Mucosa of descending colon (tissue), 3 donors: ENCODE measurements around the gene LRRC28. TPM values are rescaled to one million over a fixed set of nuclear protein-coding genes. Genes with fewer than 3 reads are reported as not detected.
A peak's percentile ranks its signal among the peaks of the same experiment; 100 is the strongest.

Experiments used
- ATAC-seq: fragments of 200-7000 bp; cut with Tn5 transposase; one replicate; pipeline ENCODE4 v1.9.1; 2020; ENCODE audit warnings: mild to moderate bottlenecking, moderate library complexity
- DNase-seq, 3 donors: peaks; one replicate each; pipeline ENCODE4 v3.0.0-alpha.2; 2020
- H3K36me3 ChIP-seq: fragments of 200-600 bp; one replicate; pipeline ENCODE4 v1.8.0; 2021; ENCODE audit warnings: low read depth, mild to moderate bottlenecking
- H3K4me1 ChIP-seq: fragments of 200-600 bp; one replicate; pipeline ENCODE4 v1.8.0; 2021; ENCODE audit warnings: low read depth, mild to moderate bottlenecking
- H3K4me3 ChIP-seq: fragments of 200-600 bp; one replicate; pipeline ENCODE4 v1.8.0; 2021; ENCODE audit warnings: mild to moderate bottlenecking
- H3K9me3 ChIP-seq: fragments of 200-600 bp; one replicate; pipeline ENCODE4 v1.8.0; 2021; ENCODE audit warnings: mild to moderate bottlenecking
- intact Hi-C, 2 donors: fragments of 100-400 bp; cut with DNase I in 1 of 2; cut with micrococcal nuclease in 1 of 2; formaldehyde crosslinking; loops; one replicate each; pipeline versions ENCODE4 v1.11.0 to v1.11.1; 2022; cut with DNase I, micrococcal nuclease
- total RNA-seq, 3 donors: library from RNA; stranded (reverse); fragmentation: NEBNext Ultra II Directional in 2 of 3; extraction: Animal tissue kit (Norgen Biotek cat#: 25700) in 2 of 3; gene quantifications; one replicate each; pipeline versions ENCODE4 v1.2.1 to v1.2.4, GENCODE V29; 2021 to 2023
- TF ChIP-seq, protein P1 (sequence below): fragments of 200-600 bp; IDR thresholded peaks from one replicate; pipeline ENCODE4 v1.8.0; 2022; ENCODE audit warnings: antibody characterized with exemption, mild to moderate bottlenecking
- donor health status: DM: no; HTN: no; CAD: no; lungs with moderate emphysema.
- donor health status: DM: no; HTN: no; CAD: no.
- donor health status: DM: no; HTN: yes; CAD: no.

Gene LRRC28
- total RNA-seq, 3 donors from 2014 or later = 26.0 to 41.6 (median 27.7) TPM

DNA sequence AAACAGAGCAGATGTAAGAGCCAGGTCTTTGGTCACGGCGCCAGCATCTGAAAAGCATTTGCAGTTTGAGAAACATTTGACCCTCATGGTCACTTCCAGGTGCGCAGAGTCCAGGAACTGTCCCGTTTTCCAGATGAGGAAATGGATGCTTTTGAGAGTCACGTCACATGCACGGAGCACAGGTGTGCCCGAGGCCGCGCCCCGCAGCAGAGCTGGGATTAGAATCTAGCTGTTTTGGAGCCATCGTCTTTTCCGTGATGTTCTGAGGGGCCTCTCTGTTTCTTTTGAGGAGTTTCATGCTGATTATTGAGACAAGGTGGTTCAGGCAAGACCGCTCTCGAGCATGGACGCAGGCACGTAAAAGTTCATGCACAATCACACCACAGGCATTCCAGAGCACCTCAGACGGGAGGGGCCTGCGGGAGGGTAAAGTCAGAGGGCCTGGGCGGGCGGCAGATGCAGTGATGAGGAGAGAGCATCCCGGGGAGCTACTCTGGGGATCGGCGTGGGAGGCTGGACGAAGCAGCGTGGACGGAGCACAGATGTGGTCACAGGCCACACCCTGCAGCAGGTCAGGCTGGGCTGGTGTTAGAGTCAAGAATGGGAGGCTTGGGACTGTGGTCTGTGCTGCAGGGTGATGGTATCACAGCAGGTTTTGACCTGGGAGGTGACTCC, 175.3 kb downstream of the LRRC28 start:
- Histone ChIP-seq H3K4me3 (no peak overlapping the region), H3K9me3 (no peaks in the 10 kb centered on the region), H3K36me3 (no peaks in the 10 kb centered on the region), H3K4me1 (no peaks in the 10 kb centered on the region)
- peak; percentile 52 to 65 (median 64) for DNase-seq
- TF ChIP-seq, protein P1, sequence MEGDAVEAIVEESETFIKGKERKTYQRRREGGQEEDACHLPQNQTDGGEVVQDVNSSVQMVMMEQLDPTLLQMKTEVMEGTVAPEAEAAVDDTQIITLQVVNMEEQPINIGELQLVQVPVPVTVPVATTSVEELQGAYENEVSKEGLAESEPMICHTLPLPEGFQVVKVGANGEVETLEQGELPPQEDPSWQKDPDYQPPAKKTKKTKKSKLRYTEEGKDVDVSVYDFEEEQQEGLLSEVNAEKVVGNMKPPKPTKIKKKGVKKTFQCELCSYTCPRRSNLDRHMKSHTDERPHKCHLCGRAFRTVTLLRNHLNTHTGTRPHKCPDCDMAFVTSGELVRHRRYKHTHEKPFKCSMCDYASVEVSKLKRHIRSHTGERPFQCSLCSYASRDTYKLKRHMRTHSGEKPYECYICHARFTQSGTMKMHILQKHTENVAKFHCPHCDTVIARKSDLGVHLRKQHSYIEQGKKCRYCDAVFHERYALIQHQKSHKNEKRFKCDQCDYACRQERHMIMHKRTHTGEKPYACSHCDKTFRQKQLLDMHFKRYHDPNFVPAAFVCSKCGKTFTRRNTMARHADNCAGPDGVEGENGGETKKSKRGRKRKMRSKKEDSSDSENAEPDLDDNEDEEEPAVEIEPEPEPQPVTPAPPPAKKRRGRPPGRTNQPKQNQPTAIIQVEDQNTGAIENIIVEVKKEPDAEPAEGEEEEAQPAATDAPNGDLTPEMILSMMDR = no peak
- ATAC-seq = peak; percentile 85
- intact Hi-C loops = loop anchor here in 1 of 2 donors (10.0 kb wide), 1 partner anchor 62 kb away; no protein-coding TSS in a partner anchor

DNA sequence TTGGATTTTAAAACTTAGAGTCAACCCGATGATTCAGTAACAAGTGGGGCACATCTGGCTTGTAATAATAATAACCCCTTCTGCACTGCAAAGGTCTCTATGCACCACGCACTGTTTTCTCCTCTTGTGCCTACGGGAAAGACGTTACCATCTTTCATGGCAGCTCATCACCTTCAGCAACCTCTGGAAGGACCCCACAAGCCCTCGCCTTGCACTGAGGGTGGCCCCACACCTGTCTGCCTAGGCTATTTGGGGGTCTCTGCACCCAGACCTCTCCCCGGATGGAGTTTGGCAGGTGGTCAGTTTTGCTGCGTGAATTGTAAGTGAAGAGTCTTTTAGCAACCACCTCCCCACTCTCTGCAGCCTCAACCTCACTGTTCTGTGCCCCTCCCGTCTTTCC, 175.9 kb downstream of the LRRC28 start:
- no peaks in the 10 kb centered on the region for H3K9me3 ChIP-seq
- H3K36me3 ChIP-seq = no peaks in the 10 kb centered on the region
- intact Hi-C loops = loop anchor here in 1 of 2 donors (10.0 kb wide), 1 partner anchor 62 kb away; no protein-coding TSS in a partner anchor
- no peaks in the 10 kb centered on the region for H3K4me1 ChIP-seq
- ATAC-seq (no peak), DNase-seq (peak in 1 of 3 donors; percentile 26)
- TF ChIP-seq, protein P1 = no peak
- no peak overlapping the region for H3K4me3 ChIP-seq

DNA sequence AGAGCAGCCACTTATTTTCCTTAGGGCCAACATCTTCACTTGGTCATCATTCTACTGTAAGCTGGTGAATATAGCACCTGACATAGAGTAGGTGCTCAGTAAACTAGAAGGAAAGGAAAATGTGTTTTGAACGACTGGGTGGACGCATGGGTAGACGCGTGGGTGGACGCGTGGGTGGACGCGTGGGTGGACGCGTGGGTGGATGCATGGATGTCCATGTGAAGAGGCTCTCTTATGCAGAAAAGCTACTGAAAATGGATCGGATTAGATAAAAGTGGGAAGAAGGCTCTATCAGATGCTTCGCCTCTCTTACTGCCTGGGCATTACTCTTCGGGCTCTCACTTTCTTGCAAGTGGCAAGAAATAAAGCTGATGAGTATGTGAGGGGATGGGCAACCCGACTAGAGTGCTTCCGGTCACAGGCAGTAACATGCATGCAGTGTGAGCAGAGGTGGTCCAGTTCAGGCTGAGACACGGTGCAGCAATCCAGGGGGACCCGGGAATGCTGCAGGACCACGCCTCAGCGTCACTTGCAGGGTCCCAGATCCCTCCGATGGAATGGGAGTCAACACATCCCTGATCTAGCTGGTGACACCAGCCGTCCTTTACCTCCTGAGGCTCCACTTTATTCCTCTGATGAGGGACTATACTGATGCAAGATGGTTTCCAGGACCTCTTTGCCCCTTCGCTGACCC, 176.5 kb downstream of the LRRC28 start:
- peaks cover 1% of the 10 kb centered on the region for H3K4me1 ChIP-seq
- no peak overlapping the region for H3K4me3 ChIP-seq
- no peaks in the 10 kb centered on the region for H3K36me3 ChIP-seq
- H3K9me3 ChIP-seq = no peaks in the 10 kb centered on the region
- DNase-seq (peak in 1 of 3 donors; percentile 31), ATAC-seq (no peak)
- TF ChIP-seq, protein P1 = no peak
- intact Hi-C loops = loop anchor here in 1 of 2 donors (10.0 kb wide), 1 partner anchor 63 kb away; no protein-coding TSS in a partner anchor

DNA sequence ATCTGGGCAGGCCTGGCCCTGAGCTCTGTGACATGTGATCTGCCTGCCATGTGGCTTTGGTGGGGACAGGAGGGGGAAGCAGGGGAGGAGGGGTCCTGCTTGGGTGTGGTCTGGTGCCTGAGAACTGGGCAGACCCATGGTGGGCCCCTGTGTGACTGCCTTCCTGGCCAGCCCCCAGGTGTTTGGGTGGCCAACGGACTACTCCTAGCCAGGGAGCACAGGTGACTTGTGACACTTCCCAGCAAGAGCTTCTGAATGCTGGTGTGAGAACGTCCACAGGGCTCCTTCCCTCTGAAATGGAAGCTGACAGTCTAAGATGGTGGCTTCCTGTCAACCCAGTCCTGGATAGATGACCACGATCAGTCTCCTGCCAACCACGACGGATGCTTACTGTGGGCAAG, 178.4 kb downstream of the LRRC28 start:
- intact Hi-C loops = loop anchor here in 1 of 2 donors (10.0 kb wide), 1 partner anchor 65 kb away; no protein-coding TSS in a partner anchor
- TF ChIP-seq, protein P1 = no peak
- DNase-seq (peak in 2 of 3 donors; percentile 19 to 30), ATAC-seq (no peak)
- Histone ChIP-seq H3K4me3 (no peak overlapping the region), H3K4me1 (peaks cover 19% of the 10 kb centered on the region), H3K36me3 (no peaks in the 10 kb centered on the region), H3K9me3 (no peaks in the 10 kb centered on the region)

DNA sequence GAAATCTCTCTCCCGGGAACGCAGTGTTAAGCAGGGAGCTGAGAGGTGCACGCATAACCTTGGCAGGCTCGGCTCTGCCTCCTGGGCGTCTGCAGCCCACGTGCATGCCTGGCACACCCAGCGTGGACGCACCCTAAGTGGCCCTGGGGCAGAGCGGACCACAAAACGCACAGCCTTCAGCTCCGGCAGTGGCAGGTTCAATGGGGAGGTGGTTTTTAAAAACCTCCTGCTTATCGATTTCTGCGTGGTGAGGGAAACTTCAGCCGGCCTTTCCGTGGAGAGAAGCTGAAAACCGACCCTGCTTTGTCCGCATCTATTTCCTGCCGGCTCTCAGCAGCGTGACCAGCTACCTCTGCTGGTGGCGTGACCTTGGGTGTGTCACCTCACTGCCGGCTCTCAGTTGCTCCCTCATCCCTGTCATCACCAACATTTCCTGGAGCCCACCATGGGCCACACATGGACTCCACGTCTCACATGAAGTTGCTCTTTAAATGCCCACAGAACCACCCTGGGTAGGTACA, 179.7 kb downstream of the LRRC28 start:
- no peak for ATAC-seq
- peak in 2 of 3 donors; percentile 19 to 34 for DNase-seq
- TF ChIP-seq, protein P1 = no peak
- H3K9me3 ChIP-seq = no peaks in the 10 kb centered on the region
- H3K4me3 ChIP-seq = no peak overlapping the region
- intact Hi-C loops = no loop called here
- peaks cover 28% of the 10 kb centered on the region for H3K4me1 ChIP-seq
- H3K36me3 ChIP-seq = no peaks in the 10 kb centered on the region
